ENCODE measurements around the gene WDR49.
"Not testable (repeated sequence)": the region's sequence is repeated elsewhere in the genome, so short reads cannot be mapped to it uniquely, and the experiment has no call there.

WDR49 gene

GRCh38 chr3:167653760-167654159, at the start of gene WDR49:
Gene WDR49 (minus strand): TSS chr3:167653942. CDS start chr3:167653425, 517 bp downstream.
- DNase-seq: no peak

- no peak for DNase-seq
Measured at GRCh38 chr3:167700926-167701325, 47.2 kb upstream of the WDR49 start.

- DNase-seq: no peak
Measured at GRCh38 chr3:167700046-167700445, 46.3 kb upstream of the WDR49 start.

GRCh38 chr3:167694121-167694520, 40.4 kb upstream of the WDR49 start:
- no peak for DNase-seq

- DNase-seq: no peak
Measured at GRCh38 chr3:167691366-167691765, 37.6 kb upstream of the WDR49 start.

- DNase-seq: peak; percentile 30
Measured at GRCh38 chr3:167684388-167684993, 30.7 kb upstream of the WDR49 start.

- no peak for DNase-seq
Measured at GRCh38 chr3:167679526-167679925, 25.8 kb upstream of the WDR49 start.

- no peak for DNase-seq
Measured at GRCh38 chr3:167675848-167676247, 22.1 kb upstream of the WDR49 start.

GRCh38 chr3:167673221-167673620, 19.5 kb upstream of the WDR49 start:
- no peak for DNase-seq

GRCh38 chr3:167671878-167672427, 18.2 kb upstream of the WDR49 start:
- DNase-seq: no peak

- no peak for DNase-seq
Measured at GRCh38 chr3:167669699-167670098, 16.0 kb upstream of the WDR49 start.

GRCh38 chr3:167668651-167669050, 14.9 kb upstream of the WDR49 start:
- no peak for DNase-seq

GRCh38 chr3:167666563-167666962, 12.8 kb upstream of the WDR49 start:
- no peak for DNase-seq

- DNase-seq: no peak
Measured at GRCh38 chr3:167662919-167663400, 9.2 kb upstream of the WDR49 start.

- no peak for DNase-seq
Measured at GRCh38 chr3:167657684-167658225, 4.0 kb upstream of the WDR49 start.

GRCh38 chr3:167656821-167657220, 3.1 kb upstream of the WDR49 start:
- no peak for DNase-seq

GRCh38 chr3:167653155-167653554, 587 bp downstream of the WDR49 start:
- no peak for DNase-seq

GRCh38 chr3:167651826-167652225, 1.9 kb downstream of the WDR49 start:
- DNase-seq: no peak

- DNase-seq: no peak
Measured at GRCh38 chr3:167650459-167650858, 3.3 kb downstream of the WDR49 start.

- no peak for DNase-seq
Measured at GRCh38 chr3:167649746-167650145, 4.0 kb downstream of the WDR49 start.

GRCh38 chr3:167644611-167645010, 9.1 kb downstream of the WDR49 start:
- no peak for DNase-seq

GRCh38 chr3:167631471-167631870, 22.3 kb downstream of the WDR49 start:
- DNase-seq: no peak

- no peak for DNase-seq
Measured at GRCh38 chr3:167626490-167626889, 27.3 kb downstream of the WDR49 start.

- no peak for DNase-seq
Measured at GRCh38 chr3:167615030-167615429, 38.7 kb downstream of the WDR49 start.

- DNase-seq: not testable (repeated sequence)
Measured at GRCh38 chr3:167614196-167614595, 39.5 kb downstream of the WDR49 start.

All from stimulated activated CD8-positive, alpha-beta memory T cell treated with anti-CD3 and anti-CD28 coated beads, Interleukin-4, amount 100 ng/mL, for 48 hours (primary cell).